Measurements from ENCODE around the gene FPR2. TPM values are rescaled to one million over a fixed set of nuclear protein-coding genes. Genes with fewer than 3 reads are reported as not detected.

The FPR2 gene
- polyA plus RNA-seq, 1 donor from 2014 or later = not detected

GRCh38 chr19:51722492-51722891, 38.5 kb upstream of the FPR2 start:
- H3F3A ChIP-seq (ENCODE audit: insufficient read depth, low read length, poor library complexity, severe bottlenecking) = no peaks in the 10 kb centered on the region
- peaks cover 37% of the 10 kb centered on the region for H3K27me3 ChIP-seq (ENCODE audit: insufficient read depth, low read depth, low read length)
- TF ChIP-seq POLR2AphosphoS5 (IDR thresholded peaks at IDR 0.05) (no peak), EZH2 (IDR thresholded peaks at IDR 0.05; ENCODE audit: borderline replicate concordance, insufficient read depth, low read length, poor library complexity, severe bottlenecking) (no peak), REST (IDR thresholded peaks at IDR 0.05; ENCODE audit: borderline replicate concordance) (no peak)
- no peaks in the 10 kb centered on the region for H3K79me2 ChIP-seq (replicated peaks; ENCODE audit: insufficient read depth, low read length)
- H3K9me3 ChIP-seq (ENCODE audit: low read length) = no peaks in the 10 kb centered on the region
- H3K4me2 ChIP-seq (ENCODE audit: low read length) = no peak overlapping the region
- no peaks in the 10 kb centered on the region for H4K20me1 ChIP-seq (ENCODE audit: insufficient read depth)
- H3K4me3 ChIP-seq (ENCODE audit: low read length) = no peak overlapping the region
- no peaks in the 10 kb centered on the region for H3K36me3 ChIP-seq (ENCODE audit: insufficient read depth, low read length)
- no peak overlapping the region for H3K27ac ChIP-seq (ENCODE audit: low read length)
- no peak overlapping the region for H3K9ac ChIP-seq (ENCODE audit: low read length)
- no peak overlapping the region for H2AFZ ChIP-seq (ENCODE audit: low read depth, low read length)
- H3K9me2 ChIP-seq (ENCODE audit: insufficient read depth, low read length) = no peaks in the 10 kb centered on the region

GRCh38 chr19:51724543-51724942, 36.4 kb upstream of the FPR2 start:
- Histone ChIP-seq H3K36me3 (ENCODE audit: insufficient read depth, low read length) (no peaks in the 10 kb centered on the region), H3K9ac (ENCODE audit: low read length) (no peak overlapping the region), H3K9me3 (ENCODE audit: low read length) (no peaks in the 10 kb centered on the region), H3F3A (ENCODE audit: insufficient read depth, low read length, poor library complexity, severe bottlenecking) (no peaks in the 10 kb centered on the region), H3K27ac (ENCODE audit: low read length) (no peak overlapping the region), H3K4me2 (ENCODE audit: low read length) (no peak overlapping the region), H3K4me3 (ENCODE audit: low read length) (no peak overlapping the region), H3K27me3 (ENCODE audit: insufficient read depth, low read depth, low read length) (peaks cover 17% of the 10 kb centered on the region), H4K20me1 (ENCODE audit: insufficient read depth) (no peaks in the 10 kb centered on the region), H3K9me2 (ENCODE audit: insufficient read depth, low read length) (no peaks in the 10 kb centered on the region), H3K79me2 (replicated peaks; ENCODE audit: insufficient read depth, low read length) (no peaks in the 10 kb centered on the region), H2AFZ (ENCODE audit: low read depth, low read length) (no peak overlapping the region)
- TF ChIP-seq EP300 (conservative IDR thresholded peaks at IDR 0.05; ENCODE audit: poor library complexity, severe bottlenecking) (no peak), EZH2 (IDR thresholded peaks at IDR 0.05; ENCODE audit: borderline replicate concordance, insufficient read depth, low read length, poor library complexity, severe bottlenecking) (no peak), REST (IDR thresholded peaks at IDR 0.05; ENCODE audit: borderline replicate concordance) (no peak), SMC3 (conservative IDR thresholded peaks at IDR 0.05; ENCODE audit: poor library complexity) (no peak), POLR2AphosphoS5 (IDR thresholded peaks at IDR 0.05) (no peak), TAF1 (IDR thresholded peaks at IDR 0.05; ENCODE audit: low read depth) (no peak), MXI1 (conservative IDR thresholded peaks at IDR 0.05; ENCODE audit: poor library complexity, severe bottlenecking) (no peak), CTCF (IDR thresholded peaks at IDR 0.05; ENCODE audit: poor library complexity, severe bottlenecking) (no peak), RAD21 (conservative IDR thresholded peaks at IDR 0.05) (no peak)
